GM18868 (cell line): ENCODE results near the gene KLK13.

Source experiments
- ATAC-seq: cut with Tn5 transposase; IDR thresholded peaks from one replicate; pipeline ENCODE4 v1.9.1; 2021; ENCODE audit warnings: mild to moderate bottlenecking, moderate library complexity; ENCODE audit not compliant: unreplicated experiment

KLK13 gene

DNA sequence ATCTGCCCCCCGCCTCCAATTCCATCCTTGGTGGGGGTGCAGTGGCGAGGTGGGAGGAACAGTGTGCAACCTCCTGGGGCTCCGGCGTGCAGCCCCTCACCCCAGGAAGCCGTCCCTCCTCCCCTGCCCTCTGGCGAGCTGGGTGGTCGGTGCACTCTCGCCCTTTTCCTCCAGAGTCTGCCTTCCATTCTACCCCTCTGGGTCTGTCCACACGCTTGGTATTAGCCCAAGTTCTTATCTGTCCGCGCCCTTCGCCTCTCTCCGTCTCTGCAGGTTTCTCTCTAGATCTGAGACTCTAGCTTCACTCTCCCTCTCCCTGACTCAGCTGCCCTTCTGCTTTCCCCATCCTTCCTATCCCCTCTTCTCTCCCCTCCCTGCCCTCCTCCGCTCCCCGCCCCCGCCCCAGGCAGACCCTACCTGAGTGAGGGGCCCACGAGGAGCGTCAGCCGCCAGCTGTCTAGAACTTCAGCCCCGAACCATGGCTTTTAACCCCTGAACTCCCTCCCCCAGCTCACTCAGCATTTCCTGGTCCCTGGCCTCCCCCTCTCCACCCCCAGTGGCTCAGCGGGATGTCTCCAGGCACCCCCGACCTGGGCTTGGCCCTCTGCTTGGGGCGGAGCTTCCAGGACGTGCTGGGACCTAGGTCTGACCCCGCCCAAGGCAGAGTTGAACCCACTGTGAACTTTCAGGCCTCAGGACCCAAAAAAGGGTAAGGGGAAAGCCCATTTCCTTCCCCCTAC is 499 bp upstream of the KLK13 start:
- ATAC-seq: no peak

DNA sequence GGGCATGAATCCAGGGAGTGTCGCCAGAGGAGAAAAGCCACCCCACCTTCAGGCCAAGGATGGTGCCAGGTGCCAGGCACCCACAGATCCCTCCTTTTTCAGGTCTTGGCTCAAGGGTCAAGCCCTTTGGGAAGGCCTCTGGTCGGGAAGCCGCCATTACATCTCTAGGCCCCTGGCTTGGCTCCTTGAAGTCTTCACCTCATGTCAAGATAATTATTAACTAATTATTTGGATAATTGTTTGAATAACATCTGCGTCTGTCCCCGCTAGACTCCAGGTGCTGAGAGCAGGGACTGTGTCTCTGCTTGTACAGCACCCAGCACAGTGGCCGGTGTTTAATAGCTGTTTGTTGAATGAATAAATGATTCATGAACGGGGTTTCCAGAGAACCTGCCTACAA is 1.2 kb downstream of the KLK13 start:
- ATAC-seq: no peak

DNA sequence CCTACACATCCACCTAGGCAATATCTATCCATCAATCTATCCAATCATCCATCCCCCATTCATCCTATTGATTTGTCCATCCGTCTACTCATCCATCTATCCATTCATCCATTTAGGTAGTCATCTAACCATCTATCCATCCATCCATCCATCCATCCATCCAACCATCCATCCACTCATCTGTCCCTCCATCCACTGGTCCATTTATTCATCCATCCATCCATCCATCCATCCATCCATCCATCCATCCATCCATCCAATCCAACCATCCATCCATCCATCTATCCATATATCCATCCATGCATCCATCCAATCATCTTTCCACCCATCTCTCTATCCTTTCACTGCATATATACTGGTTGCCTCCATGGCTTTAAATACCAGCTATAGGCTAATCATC is 3.9 kb downstream of the KLK13 start:
- no peak for ATAC-seq

GRCh38 chr19:51060336-51060735 is 4.6 kb downstream of the KLK13 start:
- ATAC-seq: no peak

GRCh38 chr19:51059715-51060114 is 5.2 kb downstream of the KLK13 start:
- ATAC-seq: no peak

- ATAC-seq: no peak
Measured at GRCh38 chr19:51055866-51056265, 9.0 kb downstream of the KLK13 start.

DNA sequence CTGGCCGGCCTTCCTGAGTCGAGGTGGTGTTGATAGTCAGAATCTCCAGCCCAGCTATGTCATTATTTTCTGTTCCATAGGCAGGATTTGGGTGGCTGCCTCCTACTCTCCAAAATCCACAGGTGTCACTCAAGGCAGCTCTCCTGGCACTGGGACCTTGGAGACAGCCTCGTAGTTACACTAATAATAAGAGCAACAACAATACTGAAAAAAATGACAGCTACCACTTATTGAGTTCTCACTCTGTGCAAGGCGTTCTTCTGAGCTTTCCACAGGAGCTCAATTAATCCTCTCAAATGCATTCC is 17.9 kb downstream of the KLK13 start:
- no peak for ATAC-seq

GRCh38 chr19:51044327-51044726 is 20.6 kb downstream of the KLK13 start:
- no peak for ATAC-seq

DNA sequence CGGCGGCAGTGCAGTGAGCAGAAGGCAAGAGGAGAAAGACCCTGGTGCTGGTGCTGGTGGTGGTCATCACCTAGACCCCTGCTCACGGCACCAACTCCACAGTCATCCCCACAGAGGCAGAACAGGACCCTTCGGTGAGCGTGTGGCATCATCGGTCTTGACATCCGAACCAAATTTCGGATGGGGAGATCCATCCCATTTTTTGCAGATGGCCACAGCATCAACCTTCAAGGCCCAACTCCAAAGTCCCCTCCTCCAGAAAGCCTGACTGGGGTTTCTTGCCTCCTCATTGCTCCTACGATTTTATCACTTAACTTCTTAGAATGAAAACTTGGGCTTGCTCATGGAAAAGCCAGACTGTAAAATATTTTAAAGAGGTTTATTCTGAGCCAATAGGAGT is 21.4 kb downstream of the KLK13 start:
- ATAC-seq: no peak

GRCh38 chr19:51040151-51040550 is 24.7 kb downstream of the KLK13 start:
- ATAC-seq: no peak

DNA sequence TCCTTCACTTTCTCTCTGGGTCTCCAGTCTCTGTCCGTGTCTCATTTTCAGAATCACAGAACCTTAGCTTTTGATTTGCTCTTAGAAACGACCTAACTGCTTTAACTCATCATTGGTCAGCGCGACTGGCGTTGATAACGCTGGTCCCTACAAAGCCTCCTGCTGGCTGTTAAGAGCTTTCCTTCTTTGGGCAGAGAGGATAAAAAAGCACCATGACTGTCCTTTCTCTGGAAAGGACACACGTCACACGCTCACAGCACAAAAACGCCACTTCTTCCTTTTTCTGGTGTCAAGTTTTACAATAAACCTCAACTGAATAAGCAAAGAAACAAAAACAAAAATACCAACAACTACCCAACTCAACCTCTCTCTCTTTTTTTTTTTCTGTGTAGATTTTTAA is 28.4 kb downstream of the KLK13 start:
- ATAC-seq: no peak

DNA sequence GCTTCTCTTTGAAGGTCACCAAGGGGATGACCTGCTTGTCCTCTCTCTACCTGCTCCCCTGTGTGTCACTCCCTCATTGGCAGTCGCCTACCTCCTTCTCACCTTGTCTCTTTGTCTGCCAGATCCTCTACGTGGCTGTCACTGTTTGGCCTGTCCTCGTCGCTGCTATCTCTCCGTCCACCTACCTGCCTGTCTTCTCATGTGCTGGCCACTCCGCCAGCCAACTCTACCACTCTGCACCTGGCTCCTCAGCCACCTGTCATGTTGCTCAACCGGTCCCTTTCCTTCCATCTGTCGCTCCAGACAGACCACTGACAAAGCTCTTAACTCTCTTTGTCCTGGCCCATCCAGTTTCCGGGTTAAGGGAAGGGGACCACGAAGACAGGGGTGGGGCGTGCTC is 30.2 kb downstream of the KLK13 start, which contains the start of gene KLK12:
Gene KLK12 (minus strand): TSS at position 299 of the 400 bp plus-strand sequence. CDS start 381 bp downstream, outside the sequence.
- ATAC-seq: no peak

DNA sequence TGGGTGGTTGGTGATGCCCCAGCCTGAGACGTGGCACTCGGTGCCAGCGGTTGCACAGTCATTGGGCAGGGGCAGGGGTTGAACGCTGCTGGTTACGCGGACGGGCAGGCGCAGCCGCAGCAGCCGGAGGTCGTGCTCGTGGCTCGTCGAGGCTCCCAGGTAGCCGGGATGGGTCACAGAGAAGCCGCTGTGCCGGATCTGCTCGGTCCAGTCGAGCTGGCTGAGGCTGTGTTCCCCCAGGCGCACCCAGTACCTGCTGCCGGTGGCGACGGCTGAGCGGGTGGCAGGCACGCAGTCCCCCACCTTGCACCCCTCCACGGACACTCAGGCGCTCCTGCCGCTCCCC is 33.0 kb downstream of the KLK13 start:
- ATAC-seq: no peak

DNA sequence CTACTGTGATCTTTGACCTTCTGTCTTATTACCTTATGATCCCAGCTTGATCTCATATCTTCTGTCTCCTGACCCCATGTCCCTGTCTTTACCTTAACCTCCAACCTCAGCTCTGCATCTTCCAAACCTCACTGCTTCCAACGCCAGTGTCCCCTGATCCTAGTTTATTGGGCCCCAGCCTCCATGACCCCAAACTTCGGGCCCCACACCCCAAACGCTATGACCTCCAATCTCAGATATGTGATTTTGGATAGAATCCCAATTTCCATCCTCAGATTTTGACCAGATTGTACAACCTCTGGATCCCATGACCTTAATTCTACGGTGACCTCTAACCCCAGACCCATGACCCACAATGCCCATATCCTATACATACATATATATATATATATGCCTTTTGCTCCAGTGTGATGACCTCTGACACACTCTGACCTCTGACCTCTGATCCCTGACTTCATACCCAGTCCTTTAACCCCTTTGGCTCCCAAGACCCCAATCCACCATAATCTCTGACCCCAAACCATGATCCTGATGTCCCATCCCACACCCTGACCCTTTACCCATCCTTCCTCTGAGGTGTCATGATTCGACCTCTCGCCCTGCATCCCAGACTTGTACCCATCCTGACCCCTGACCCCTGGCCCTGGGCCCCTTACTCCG is 33.5 kb downstream of the KLK13 start:
- ATAC-seq: no peak

DNA sequence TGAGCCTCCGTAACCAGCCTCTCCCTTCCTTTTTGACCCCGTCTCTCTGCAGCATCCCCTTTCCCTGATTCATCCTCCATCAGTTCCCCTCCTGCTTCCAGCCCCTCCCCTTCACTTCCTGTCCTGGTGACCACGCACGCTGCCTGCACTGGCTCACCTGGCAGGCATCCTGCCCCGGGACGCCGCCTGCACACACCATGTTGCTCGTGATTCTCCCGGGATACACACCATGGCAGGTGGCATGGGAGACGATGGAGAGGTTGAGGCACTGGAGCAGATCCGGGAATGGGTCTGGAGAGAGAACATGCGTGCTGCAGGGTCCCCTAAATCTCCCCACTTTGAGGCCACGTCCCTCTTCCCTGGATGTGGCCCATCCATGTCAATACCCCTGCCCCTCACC is 34.3 kb downstream of the KLK13 start:
- ATAC-seq: no peak

DNA sequence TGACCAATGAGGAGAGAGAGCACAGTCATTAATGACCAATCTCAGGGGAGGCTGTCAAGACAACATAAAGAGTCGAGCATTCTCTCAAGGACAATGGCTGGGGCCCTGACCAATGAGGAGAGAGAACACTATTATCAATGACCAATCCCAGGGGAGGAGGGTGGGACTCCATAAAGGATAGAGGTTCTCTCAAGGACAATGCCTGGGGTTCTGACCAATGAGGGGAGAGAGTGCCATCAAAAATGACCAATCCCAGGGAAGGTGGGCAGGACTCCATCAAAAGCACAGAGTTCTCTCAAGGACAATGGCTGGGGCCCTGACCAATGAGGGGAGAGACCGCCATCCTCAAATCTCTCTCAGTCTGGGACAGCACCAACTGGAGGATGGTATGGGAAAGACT is 35.2 kb downstream of the KLK13 start:
- no peak for ATAC-seq

DNA sequence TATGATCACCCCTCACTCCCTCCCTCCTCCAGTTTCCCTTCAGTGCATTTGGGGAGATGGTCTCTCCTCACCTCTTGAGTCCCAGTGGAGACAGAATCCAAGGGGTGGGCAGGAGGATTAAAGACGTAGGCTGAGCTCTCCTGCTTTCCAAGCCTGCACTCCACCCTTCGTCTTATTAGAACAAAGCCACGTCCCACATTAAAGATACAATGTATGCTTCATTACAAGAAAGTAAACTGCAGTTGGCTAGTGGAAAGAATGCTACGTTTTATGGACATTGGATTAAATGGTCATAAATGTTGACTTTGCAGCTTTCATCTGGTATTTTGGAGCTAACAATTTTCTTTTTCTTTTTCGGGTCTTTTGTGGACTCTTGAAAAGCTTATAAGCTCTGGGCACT is 37.0 kb downstream of the KLK13 start:
- no peak for ATAC-seq

DNA sequence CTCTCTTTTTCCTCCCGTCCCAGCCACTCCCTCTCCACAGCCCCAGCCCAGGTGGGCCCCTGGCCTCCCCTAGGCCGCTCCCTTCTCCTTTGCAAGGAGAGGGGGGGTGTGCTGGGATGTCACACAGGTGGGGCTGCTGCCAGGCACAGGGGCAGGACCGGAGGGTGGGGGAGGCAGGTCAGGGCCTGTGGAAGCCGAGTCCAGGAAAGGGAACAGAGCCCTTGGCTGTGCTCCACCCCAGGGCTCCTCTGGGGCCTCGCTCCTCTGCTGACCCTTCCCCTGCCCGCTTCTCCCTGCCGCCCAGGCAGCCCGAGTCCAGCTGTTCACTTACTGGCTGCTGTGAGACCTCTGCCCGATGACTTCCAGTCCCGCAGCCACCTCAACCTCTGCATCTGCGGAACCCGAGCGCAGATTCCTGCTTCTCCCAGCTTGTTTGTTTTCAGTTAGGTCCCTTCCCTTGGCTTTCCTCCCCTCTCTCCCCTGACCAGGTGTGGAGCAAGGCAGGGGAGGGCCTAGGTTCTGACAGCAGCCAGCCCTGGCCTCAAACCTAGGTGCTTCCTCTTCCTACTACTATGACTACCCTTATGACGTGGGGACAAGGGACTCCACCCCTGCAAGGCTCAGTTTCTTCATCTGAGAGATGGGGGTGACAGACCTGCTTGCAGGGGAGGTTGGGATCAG is 37.6 kb downstream of the KLK13 start:
- ATAC-seq: no peak

GRCh38 chr19:51026554-51026831 is 38.4 kb downstream of the KLK13 start, which contains the start of gene KLK11:
Gene KLK11, minus strand, starts transcription at chr19:51026616. Its CDS starts 985 bp downstream, at chr19:51025631.
- no peak for ATAC-seq

GRCh38 chr19:51025809-51026553 is 38.9 kb downstream of the KLK13 start:
- ATAC-seq: no peak

DNA sequence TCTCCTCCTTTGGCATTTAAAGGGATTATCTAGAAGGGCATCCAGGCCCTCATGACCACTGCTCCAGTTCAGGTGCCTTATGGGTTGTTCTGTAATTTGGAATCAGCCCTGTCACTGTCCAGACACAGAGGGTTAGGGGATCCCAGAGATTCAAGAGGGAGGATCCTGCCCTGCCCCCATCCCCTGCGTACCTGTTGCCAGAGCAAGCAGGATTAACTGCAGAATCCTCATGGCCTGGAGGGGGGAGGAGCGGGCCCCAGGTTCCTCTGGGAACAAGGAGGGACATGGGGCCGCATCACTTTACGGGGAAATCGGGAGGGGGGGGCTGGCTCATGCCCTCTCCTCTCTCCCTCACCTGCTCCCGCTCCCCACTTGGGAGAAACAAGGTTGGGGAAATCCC is 39.5 kb downstream of the KLK13 start:
- ATAC-seq: no peak

- no peak for ATAC-seq
Measured at GRCh38 chr19:51024924-51025323, 40.0 kb downstream of the KLK13 start.
